PFSK-1 (cell line): ENCODE data around the gene HTRA3.

ENCODE experiments used
- FOXP2 ChIP-seq: optimal IDR thresholded peaks from 2 replicates; pipeline ENCODE3; 2011; ENCODE audit warnings: borderline replicate concordance, control low read depth, inconsistent platforms; ENCODE audit not compliant: insufficient read depth; ENCODE audit errors: extremely low read length, extremely low read depth
- POLR2AphosphoS5 ChIP-seq: IDR thresholded peaks from 2 replicates; pipeline ENCODE4 v1.6.1; 2012; ENCODE audit warnings: low read depth, mild to moderate bottlenecking, control low read depth, low read length, moderate library complexity
- REST ChIP-seq, 2 experiments: IDR thresholded peaks; 2 replicates each; pipeline versions ENCODE4 v1.6.1 to v1.8.0; 2011 to 2012; ENCODE audit warnings: low read depth in 2 of 2, low read length in 2 of 2, control low read depth in 1 of 2, inconsistent platforms in 1 of 2, mild to moderate bottlenecking in 1 of 2, moderate library complexity in 1 of 2; ENCODE audit not compliant: insufficient read depth in 1 of 2
- SIN3A ChIP-seq: IDR thresholded peaks from 2 replicates; pipeline ENCODE4 v1.6.1; 2012; ENCODE audit warnings: mild to moderate bottlenecking, low read length, moderate library complexity, borderline replicate concordance; ENCODE audit not compliant: insufficient read depth
- TAF1 ChIP-seq: IDR thresholded peaks from 2 replicates; pipeline ENCODE4 v1.6.1; 2012; ENCODE audit warnings: low read length, control low read depth, borderline replicate concordance; ENCODE audit not compliant: insufficient read depth

Gene HTRA3

DNA sequence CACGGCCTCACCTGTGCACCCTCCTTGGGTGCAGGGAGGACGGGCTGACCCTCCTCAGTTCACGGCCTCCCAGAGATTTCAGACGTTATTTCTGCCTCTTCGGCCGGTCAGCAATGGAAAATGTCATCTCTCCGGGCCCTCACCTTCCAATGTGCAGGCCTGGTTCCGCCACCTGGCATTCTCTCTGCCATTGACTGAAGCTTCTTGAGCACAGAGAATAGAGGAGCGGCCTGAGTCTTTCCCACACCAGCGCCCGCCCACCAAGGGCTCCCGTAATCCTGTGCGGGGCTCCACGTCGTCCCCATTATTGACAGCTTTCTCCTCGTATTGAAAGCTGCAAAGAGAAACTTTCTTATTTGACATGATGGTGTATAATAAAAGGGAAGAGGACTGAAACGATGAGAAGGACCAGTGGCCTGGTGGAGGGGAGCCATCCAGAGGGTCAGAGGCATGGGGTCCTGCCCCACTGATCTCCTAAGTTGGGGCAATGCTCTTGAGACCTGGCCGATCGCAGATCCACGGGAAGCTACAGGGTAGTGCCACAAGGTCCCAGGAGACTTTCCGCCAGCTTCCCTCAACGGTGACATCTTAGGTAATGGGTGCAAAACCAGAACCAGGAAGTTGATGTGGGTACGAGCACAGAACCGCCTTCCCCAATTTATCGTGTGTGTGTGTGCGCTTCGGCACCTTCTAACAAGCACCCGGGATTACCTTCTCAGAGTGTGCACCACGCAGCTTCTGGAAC is 20.6 kb downstream of the HTRA3 start:
- TF ChIP-seq FOXP2 (no peak), SIN3A (no peak), POLR2AphosphoS5 (no peak), TAF1 (no peak), REST (IDR thresholded peaks at IDR 0.05; ENCODE audit: insufficient read depth in 1 of 2, low read depth in 2 of 2, low read length in 2 of 2) (no peak)

DNA sequence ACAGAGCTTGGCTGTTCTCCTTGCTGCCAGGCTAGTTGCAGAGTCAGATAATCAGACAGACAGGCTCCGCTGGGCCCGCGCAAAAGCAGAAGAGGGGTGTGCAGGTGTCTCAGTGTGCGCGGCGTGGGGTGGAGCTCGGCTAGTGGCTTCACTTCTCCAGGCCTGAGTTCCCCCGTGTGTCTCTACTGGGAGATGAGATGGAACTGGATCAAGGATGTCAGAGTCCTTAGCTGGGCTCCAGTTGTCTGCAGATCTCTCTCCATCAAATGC is 21.1 kb downstream of the HTRA3 start:
- TF ChIP-seq REST (IDR thresholded peaks at IDR 0.05; ENCODE audit: insufficient read depth in 1 of 2, low read depth in 2 of 2, low read length in 2 of 2) (no peak), SIN3A (no peak), FOXP2 (no peak), TAF1 (no peak), POLR2AphosphoS5 (no peak)

GRCh38 chr4:8291036-8291682 is 21.6 kb downstream of the HTRA3 start:
- TF ChIP-seq TAF1 = no peak
- TF ChIP-seq SIN3A = no peak
- TF ChIP-seq FOXP2 = no peak
- TF ChIP-seq POLR2AphosphoS5 = no peak
- TF ChIP-seq REST (IDR thresholded peaks at IDR 0.05; ENCODE audit: insufficient read depth in 1 of 2, low read depth in 2 of 2, low read length in 2 of 2) = no peak

GRCh38 chr4:8291701-8292477 is 22.3 kb downstream of the HTRA3 start:
- TF ChIP-seq POLR2AphosphoS5 (no peak), REST (IDR thresholded peaks at IDR 0.05; ENCODE audit: insufficient read depth in 1 of 2, low read depth in 2 of 2, low read length in 2 of 2) (no peak), FOXP2 (no peak), SIN3A (no peak), TAF1 (no peak)
